ENCODE measurements around the gene C15orf62. TPM values are rescaled to one million over a fixed set of nuclear protein-coding genes. Genes with fewer than 3 reads are reported as not detected.

C15orf62 gene
- total RNA-seq, 2 donors from 2014 or later, result 0.89 to 1.2 TPM

DNA sequence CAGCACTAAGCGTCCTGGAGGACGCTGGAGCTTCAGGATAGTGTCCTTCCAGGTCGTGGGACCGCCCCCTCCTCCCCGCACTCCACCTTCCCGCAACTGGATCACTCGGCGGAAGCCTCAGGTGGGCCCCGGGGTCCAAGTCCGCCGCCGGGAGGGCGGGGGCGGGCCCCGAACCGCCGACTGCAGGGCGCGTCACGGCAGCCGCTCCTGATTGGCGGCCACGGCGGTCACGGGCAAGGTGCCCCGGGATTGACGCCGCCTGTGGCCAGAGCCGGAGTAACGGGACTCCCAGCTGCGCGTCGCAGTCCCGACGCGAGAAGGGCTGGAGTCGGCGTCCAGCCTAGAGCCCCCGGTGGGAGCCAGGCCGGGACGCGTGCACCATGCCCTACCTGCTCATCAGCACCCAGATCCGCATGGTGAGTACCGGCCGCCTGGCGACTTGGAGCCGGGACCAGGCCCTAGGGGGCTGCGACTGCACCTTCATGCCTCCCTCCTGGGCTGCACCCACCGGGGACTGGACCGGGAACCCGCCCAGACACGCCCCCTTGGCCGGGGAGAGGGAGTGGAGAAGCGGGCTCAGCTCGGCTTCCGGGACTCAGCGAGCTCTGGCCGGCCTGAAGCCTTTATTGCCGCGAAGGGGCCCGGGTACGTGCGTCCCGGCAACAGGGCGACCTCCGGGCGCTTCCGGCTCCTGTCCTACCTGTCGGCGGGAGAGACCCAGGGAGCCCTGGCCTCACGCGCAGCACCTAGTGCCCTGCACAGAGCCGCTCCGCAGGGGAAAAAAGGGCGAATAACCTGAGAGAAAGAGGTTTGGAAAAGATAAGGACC, 5.8 kb upstream of the C15orf62 start, which contains the start of gene GCHFR:
TSS of gene GCHFR (plus strand) at position 268 of the 828 bp plus-strand sequence. CDS start at position 381, 113 bp downstream.
- no peaks in the 10 kb centered on the region for H3K9me3 ChIP-seq (ENCODE audit: control insufficient read depth, low read length, poor library complexity, severe bottlenecking)
- H3K27me3 Mint-ChIP-seq, result no peaks in the 10 kb centered on the region
- DNase-seq (peak; percentile 58 to 74 (median 73)), ATAC-seq (peak; percentile 66)
- no peaks in the 10 kb centered on the region for H3K36me3 Mint-ChIP-seq (ENCODE audit: low read depth)
- peak within 1 kb of the TSS; percentile 95 for H3K27ac Mint-ChIP-seq
- H3K4me1 Mint-ChIP-seq, result peaks cover 15% of the 10 kb centered on the region
- H3K4me3 Mint-ChIP-seq, result peak within 1 kb of the TSS; percentile 92

DNA sequence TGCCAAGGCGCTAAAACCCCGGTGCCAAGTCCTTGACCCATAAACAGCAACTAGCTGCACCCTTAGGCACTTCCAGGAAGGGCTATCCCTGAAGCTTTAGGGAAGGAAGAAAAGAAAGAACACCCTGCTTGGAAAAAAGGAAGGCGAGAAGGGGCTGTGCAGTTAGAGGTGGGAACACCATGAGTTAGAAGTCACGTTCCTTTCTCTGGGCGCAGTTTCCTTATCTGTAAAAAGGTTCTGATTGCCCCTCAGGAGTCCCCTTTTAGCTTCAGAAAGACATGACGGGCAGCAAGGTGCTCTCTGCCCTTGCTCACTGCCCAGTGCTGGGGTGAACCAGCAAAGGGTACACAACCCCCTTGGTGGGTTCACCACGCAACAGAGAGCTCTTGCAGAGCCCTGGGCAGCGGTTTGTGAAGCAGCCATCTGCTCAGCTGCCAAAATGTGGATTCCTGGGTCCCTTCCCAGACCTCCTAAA, 5.1 kb upstream of the C15orf62 start:
- Mint-ChIP-seq H3K4me3 (peak overlapping the region; percentile 92), H3K27me3 (no peaks in the 10 kb centered on the region)
- ATAC-seq, result no peak

DNA sequence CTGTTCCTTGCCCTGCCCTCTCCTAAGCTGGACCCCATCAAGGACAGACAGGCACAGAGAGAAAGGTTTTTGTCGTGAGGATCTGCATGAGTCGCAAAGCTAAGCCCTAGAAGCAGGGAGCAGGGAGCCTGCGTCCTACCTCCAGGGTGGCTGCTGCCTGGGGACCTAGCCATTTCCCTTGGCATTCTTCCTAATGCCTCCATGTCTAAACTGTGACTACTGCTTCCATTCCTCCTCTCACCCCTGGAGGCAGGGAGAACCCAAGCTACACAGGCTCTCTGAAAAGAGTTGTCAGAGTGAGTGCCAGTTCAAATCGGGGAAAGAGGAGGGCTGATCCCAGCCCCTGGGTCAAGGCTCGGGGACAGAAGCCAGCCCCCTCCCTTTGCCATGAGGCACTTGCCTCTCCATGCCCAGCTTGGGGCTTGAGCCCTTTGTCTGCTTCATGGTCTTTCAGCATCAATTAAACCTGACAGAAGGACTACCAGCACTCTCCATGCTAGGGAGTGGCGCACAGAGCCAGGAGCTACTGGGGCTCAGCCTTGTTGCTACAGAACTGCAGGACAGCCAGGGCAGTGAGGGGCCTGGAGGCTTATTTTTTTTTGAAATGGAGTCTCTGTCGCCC, 3.5 kb upstream of the C15orf62 start:
- DNase-seq, result no peak
- peaks cover 25% of the 10 kb centered on the region for H3K4me1 Mint-ChIP-seq
- peak overlapping the region; percentile 95 for H3K27ac Mint-ChIP-seq
- no peaks in the 10 kb centered on the region for H3K9me3 ChIP-seq (ENCODE audit: control insufficient read depth, low read length, poor library complexity, severe bottlenecking)
- peak overlapping the region; percentile 15 for H3K4me3 Mint-ChIP-seq
- H3K36me3 Mint-ChIP-seq (ENCODE audit: low read depth), result no peaks in the 10 kb centered on the region
- ATAC-seq, result no peak
- no peaks in the 10 kb centered on the region for H3K27me3 Mint-ChIP-seq

More for the DNA sequence above, 5.1 kb upstream of the C15orf62 start:
- no peak for DNase-seq
- peaks cover 20% of the 10 kb centered on the region for H3K4me1 Mint-ChIP-seq
- no peaks in the 10 kb centered on the region for H3K9me3 ChIP-seq (ENCODE audit: control insufficient read depth, low read length, poor library complexity, severe bottlenecking)
- H3K36me3 Mint-ChIP-seq (ENCODE audit: low read depth), result no peaks in the 10 kb centered on the region
- H3K27ac Mint-ChIP-seq, result peak overlapping the region; percentile 95

DNA sequence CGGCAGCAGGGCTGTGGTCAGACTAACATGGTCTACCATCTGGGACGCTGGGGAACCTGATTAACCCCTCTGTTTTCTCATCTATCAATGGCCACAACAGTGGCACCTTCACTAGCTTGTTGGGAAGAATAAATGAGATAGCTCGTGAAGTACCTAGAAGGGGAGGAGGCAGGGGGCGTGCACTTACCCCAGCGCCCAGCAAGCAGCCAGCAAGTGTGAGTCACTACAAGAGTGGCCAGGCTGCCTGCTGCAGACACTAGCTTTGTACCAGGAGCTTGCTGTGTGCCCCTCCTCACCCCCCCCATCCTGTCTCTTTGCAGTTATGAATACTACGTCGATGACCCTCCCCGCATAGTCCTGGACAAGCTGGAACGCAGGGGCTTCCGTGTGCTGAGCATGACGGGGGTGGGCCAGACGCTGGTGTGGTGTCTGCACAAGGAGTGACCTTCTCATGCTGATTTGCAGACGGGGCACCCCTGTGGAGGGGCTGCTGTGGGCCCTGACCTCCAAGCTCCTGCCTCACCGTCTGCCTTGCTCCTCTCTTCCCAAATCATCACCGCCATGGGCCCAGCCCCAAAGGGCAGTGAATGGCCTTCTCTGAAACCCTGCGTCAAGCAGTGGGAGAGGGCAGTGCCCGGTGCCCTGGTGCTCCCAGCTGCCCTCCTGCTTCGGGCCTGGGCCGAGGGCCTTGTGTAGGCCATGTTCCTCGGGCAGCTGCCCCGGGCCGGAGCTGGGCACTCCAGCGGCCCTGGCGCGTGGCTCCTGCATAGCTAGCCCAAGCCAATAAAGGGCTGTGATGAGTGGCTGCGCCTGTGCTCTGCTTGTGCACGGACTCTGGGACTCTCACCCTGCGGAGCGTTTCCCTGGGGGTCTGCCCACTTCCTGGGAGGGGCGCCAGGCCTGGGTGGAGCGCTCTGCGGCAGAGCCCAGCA, 2.6 kb upstream of the C15orf62 start:
- Mint-ChIP-seq H3K36me3 (ENCODE audit: low read depth) (no peaks in the 10 kb centered on the region), H3K27ac (no peak overlapping the region), H3K4me3 (no peak overlapping the region), H3K27me3 (no peaks in the 10 kb centered on the region), H3K4me1 (peaks cover 25% of the 10 kb centered on the region)
- ATAC-seq (no peak), DNase-seq (no peak)
- H3K9me3 ChIP-seq (ENCODE audit: control insufficient read depth, low read length, poor library complexity, severe bottlenecking), result no peaks in the 10 kb centered on the region

DNA sequence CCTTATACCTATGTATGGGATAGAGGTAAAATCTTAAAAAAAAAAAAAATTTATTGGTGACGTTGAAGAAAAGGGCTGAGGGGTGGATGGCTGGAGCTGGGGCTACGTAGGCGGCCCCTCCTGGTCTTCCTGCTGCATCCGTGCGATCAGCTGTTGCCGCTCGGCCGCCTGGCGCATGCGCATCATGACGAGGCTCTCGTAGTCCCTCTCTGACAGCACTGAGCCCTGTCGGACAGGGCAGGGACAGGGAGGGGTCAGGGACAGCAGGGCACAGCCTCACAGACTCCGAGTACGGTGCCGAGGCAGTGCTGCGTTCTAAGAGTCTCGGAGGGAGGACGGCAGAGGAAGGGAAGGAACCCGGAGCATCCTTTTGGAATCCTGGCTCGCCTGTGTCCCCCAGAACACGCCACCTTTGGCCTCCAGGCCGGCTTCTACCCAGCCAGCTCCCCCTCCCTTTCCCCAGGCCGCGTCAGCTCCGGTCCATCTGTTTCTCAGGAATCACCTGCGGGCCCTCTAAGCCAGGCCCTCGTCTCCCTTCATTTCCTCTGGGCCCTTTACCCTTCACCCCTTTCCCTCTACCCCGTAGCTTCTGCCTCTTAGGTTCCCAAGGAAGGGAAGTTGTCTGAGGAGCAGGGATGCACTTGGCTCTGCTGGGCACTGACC, 1.8 kb upstream of the C15orf62 start:
- no peaks in the 10 kb centered on the region for H3K9me3 ChIP-seq (ENCODE audit: control insufficient read depth, low read length, poor library complexity, severe bottlenecking)
- peaks cover 25% of the 10 kb centered on the region for H3K4me1 Mint-ChIP-seq
- no peak overlapping the region for H3K4me3 Mint-ChIP-seq
- H3K27me3 Mint-ChIP-seq, result no peaks in the 10 kb centered on the region
- DNase-seq (no peak), ATAC-seq (no peak)
- H3K27ac Mint-ChIP-seq, result peak overlapping the region; percentile 79
- H3K36me3 Mint-ChIP-seq (ENCODE audit: low read depth), result no peaks in the 10 kb centered on the region

DNA sequence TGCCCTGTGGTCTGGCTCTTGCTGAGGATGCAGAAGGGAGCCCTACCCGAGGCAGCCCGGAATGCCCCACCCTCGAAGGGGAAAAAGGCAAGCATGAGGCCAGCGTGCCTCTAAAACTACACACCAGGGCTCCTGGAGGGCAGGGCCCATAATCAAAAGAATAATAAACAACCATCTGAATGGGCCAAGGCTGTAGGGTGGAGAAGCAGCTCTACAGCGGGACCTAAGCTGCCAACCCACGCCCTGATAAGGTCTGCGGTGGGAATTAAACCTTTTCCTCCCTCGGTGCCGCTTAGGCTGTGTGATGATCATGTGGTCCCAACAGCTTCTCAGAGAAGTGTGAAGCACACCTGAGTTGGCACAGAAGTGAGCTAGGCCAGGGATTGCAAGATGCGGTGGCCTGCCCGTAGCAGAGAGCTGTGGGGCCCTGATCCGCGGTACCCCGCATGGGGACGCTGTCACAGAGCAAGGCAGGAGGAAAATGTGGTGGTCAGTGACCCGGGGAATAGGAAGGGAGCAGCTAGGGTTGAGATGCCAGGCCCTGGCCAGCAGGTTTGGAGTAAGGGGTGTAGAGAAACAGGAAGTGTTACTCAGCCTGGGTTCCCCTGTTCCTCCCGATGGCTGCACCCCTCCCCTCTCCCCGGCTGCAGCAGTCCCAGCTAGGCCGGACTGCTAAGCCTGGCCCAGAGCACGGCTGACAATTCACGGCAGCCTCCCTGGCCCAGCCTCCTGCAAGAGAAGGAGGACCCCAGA, 1.1 kb upstream of the C15orf62 start:
- H3K4me3 Mint-ChIP-seq, result peak overlapping the region; percentile 61
- ATAC-seq, result no peak

DNA sequence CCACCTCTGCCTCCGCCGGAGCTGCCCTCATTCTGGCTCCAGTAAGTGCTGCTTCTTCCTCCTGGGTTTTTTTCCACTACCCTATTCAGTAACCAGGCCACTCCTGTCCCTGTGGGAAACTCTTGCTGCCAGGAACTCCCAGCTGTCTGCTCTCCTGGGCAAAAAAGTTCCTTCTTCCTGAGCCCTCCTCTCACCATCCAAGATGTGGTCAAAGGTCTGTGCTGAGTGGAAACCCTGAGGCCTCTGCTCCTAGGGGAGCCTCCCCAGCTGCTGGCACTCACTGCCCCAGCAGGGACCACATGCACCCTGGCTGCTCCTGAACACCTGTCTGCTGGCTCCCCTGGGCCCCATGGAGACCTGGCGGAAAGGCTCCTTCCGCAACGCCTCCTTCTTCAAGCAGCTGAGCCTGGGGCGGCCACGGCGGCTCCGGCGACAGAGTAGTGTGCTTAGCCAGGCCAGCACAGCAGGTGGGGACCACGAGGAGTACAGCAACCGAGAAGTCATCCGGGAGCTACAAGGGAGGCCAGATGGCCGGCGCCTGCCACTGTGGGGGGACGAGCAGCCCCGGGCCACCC, 454 bp downstream of the C15orf62 start:
- DNase-seq, result no peak
- no peaks in the 10 kb centered on the region for H3K9me3 ChIP-seq (ENCODE audit: control insufficient read depth, low read length, poor library complexity, severe bottlenecking)
- ATAC-seq, result no peak
- H3K4me3 Mint-ChIP-seq, result peak overlapping the region; percentile 53
- H3K36me3 Mint-ChIP-seq (ENCODE audit: low read depth), result peaks cover 3% of the 10 kb centered on the region
- H3K27me3 Mint-ChIP-seq, result no peaks in the 10 kb centered on the region
- H3K4me1 Mint-ChIP-seq, result peaks cover 17% of the 10 kb centered on the region
- peak overlapping the region; percentile 79 for H3K27ac Mint-ChIP-seq

More for the DNA sequence above, 1.1 kb upstream of the C15orf62 start:
- Mint-ChIP-seq H3K27me3 (no peaks in the 10 kb centered on the region), H3K4me1 (peaks cover 21% of the 10 kb centered on the region), H3K36me3 (ENCODE audit: low read depth) (no peaks in the 10 kb centered on the region), H3K27ac (peak overlapping the region; percentile 79)
- no peak for DNase-seq
- no peaks in the 10 kb centered on the region for H3K9me3 ChIP-seq (ENCODE audit: control insufficient read depth, low read length, poor library complexity, severe bottlenecking)

DNA sequence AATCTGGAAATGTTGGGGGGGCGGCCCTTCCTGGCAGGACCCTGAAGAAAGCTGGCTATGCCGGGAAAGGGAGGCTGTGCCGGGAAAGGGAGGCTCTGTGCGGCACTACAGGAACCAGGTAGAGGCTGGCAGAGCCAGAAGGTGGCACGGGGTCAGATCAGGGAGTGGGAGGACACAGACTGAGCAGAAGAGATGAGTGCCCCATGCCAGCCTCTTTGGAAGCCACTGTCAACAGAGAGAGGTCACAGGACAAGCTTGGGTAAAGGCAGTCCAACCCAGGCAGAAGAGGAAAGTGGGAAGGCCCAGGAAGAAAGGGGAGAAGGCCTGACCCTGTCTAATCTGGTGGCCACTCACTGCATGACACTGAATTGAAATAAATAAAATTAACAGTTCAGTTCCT, 1.5 kb downstream of the C15orf62 start:
- no peak for ATAC-seq
- H3K4me3 Mint-ChIP-seq, result no peak overlapping the region
- no peaks in the 10 kb centered on the region for H3K9me3 ChIP-seq (ENCODE audit: control insufficient read depth, low read length, poor library complexity, severe bottlenecking)
- peaks cover 13% of the 10 kb centered on the region for H3K4me1 Mint-ChIP-seq
- no peaks in the 10 kb centered on the region for H3K27me3 Mint-ChIP-seq
- H3K27ac Mint-ChIP-seq, result no peak overlapping the region
- no peak for DNase-seq
- H3K36me3 Mint-ChIP-seq (ENCODE audit: low read depth), result peaks cover 3% of the 10 kb centered on the region

DNA sequence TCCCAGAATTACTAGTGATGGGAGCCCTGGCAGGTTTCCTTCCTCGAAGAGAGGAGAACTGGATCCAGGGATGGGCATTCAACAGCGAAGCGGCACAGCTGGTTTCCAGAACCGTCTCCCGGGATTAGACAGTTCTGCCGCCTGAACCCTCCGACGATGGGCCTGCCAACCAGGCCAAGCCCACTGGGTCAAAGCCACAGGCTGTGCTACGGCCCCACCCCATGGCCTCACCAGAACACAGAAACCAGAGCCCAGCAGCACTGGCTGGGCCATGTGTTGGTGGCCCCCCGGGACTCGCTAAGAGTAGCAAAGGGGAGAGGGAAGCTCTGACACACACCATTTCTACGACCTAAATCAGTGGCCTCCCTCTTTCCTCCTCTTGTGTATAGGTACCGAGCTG, 2.2 kb downstream of the C15orf62 start:
- no peak overlapping the region for H3K27ac Mint-ChIP-seq
- no peak for ATAC-seq

DNA sequence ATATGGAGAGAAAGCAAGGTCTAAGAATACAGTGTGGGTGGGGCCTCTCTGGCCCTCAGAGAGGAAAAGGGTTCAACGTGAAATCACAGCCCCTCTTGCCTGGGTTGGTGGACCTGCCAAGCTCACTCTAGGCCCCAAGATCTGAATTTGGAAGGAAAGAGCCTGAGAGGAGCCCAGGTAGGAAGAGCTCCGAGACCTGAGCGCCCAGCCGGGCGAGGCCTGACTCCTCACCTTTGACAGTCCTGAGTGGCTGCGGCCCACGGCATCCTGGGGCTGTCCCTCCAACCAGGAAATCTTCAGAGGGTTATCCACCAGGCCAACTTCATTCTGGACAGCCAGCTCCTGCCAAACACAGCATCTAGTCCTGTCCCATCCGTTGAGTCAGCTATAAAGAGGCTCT, 3.7 kb downstream of the C15orf62 start:
- Mint-ChIP-seq H3K4me1 (peaks cover 17% of the 10 kb centered on the region), H3K4me3 (no peak overlapping the region), H3K27ac (peak overlapping the region; percentile 82), H3K36me3 (ENCODE audit: low read depth) (peaks cover 5% of the 10 kb centered on the region), H3K27me3 (no peaks in the 10 kb centered on the region)
- ATAC-seq (no peak), DNase-seq (no peak)
- H3K9me3 ChIP-seq (ENCODE audit: control insufficient read depth, low read length, poor library complexity, severe bottlenecking), result no peaks in the 10 kb centered on the region

More for the DNA sequence above, 2.2 kb downstream of the C15orf62 start:
- Mint-ChIP-seq H3K27me3 (no peaks in the 10 kb centered on the region), H3K4me3 (no peak overlapping the region), H3K36me3 (ENCODE audit: low read depth) (peaks cover 5% of the 10 kb centered on the region), H3K4me1 (peaks cover 19% of the 10 kb centered on the region)
- no peak for DNase-seq
- no peaks in the 10 kb centered on the region for H3K9me3 ChIP-seq (ENCODE audit: control insufficient read depth, low read length, poor library complexity, severe bottlenecking)

DNA sequence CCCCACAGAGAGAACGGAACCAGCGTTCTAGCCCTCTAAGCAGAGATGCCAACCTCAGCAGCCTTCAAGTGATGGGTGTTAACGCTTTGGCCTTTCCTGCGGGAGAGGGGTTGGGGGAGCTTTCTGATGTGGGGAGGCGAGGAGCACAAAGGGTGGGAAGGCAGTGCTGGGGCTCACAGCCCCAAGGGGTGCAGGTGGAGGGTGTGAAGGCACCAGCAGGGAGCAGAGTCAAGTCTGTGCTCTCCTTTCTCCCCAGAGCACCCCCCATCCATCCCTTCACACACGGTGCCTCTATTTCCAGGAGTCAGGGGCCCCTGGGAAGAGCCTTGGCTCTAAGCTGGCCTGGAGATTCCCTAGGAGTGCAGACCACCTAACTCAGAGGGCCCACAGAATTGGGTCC, 4.1 kb downstream of the C15orf62 start:
- Mint-ChIP-seq H3K27ac (peak overlapping the region; percentile 82), H3K4me1 (peaks cover 17% of the 10 kb centered on the region), H3K27me3 (no peaks in the 10 kb centered on the region), H3K36me3 (ENCODE audit: low read depth) (peaks cover 5% of the 10 kb centered on the region), H3K4me3 (no peak overlapping the region)
- no peak for ATAC-seq
- no peaks in the 10 kb centered on the region for H3K9me3 ChIP-seq (ENCODE audit: control insufficient read depth, low read length, poor library complexity, severe bottlenecking)
- no peak for DNase-seq

DNA sequence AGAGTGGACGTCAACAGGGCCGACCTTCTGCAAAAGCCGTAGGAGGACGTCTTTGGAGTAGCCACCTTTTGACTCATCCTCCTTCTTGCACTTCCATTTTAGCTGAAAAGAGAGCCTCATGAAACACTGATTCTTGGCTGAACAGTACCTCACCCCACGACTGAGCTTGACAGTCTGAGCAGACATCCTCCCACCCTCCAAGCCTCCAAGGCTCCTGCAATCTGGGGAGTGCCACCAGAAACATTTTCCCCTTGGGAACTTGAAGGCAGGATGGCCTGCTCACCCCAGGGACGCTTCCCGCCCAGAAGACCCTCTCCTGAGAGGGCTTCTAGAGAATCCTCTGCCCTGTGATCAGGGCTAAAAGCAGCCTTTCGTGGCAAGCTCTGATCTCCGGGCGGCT, 5.2 kb downstream of the C15orf62 start:
- ATAC-seq (no peak), DNase-seq (no peak)
- Mint-ChIP-seq H3K4me3 (no peak overlapping the region), H3K27ac (peak overlapping the region; percentile 82), H3K4me1 (peaks cover 8% of the 10 kb centered on the region), H3K36me3 (ENCODE audit: low read depth) (peaks cover 9% of the 10 kb centered on the region), H3K27me3 (no peaks in the 10 kb centered on the region)
- H3K9me3 ChIP-seq (ENCODE audit: control insufficient read depth, low read length, poor library complexity, severe bottlenecking), result no peaks in the 10 kb centered on the region
